Tibial nerve (tissue), 4 donors: ENCODE measurements around the gene CHKA.

Experiments used
- EP300 ChIP-seq, 2 donors: sonication (generic); formaldehyde crosslinking; IDR thresholded peaks; one replicate each; pipeline ENCODE4 v1.6.1; 2017; ENCODE audit warnings: antibody characterized with exemption in 2 of 2, mild to moderate bottlenecking in 1 of 2
- POLR2A ChIP-seq, 2 donors: fragments of 450-650 bp; IDR thresholded peaks; one replicate each; pipeline ENCODE4 v1.6.1; 2017; ENCODE audit warnings: antibody characterized with exemption in 2 of 2, mild to moderate bottlenecking in 2 of 2, moderate library complexity in 2 of 2
- TF ChIP-seq, protein P1 (sequence below), 5 experiments: fragments of 200-600 bp in 3 of 5; fragments of 450-650 bp in 2 of 5; sonication (generic) in 3 of 5; IDR thresholded peaks; one replicate each; pipeline ENCODE4 v1.5.1; 2016 to 2019; ENCODE audit warnings: antibody characterized with exemption in 5 of 5, mild to moderate bottlenecking in 3 of 5, moderate library complexity in 2 of 5

DNA sequence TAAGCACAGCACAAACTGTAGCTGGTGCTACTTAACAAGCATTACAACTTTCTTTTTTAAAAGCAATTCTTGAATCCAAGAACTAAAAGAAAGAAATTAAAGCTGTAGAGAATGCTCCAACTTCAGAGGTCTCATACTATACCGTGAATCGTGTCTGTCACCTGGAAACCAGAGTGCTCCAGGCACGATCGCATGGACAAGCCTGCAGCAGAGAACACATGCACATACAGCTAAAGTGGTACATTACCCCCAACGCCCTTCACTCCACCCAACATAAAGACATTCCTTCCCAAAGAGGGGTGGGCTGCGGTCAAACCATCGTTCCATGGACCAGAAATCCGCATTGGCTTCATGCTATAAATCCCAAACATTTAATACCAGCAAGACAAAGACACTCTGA is 31.5 kb downstream of the CHKA start:
- TF ChIP-seq, protein P1, sequence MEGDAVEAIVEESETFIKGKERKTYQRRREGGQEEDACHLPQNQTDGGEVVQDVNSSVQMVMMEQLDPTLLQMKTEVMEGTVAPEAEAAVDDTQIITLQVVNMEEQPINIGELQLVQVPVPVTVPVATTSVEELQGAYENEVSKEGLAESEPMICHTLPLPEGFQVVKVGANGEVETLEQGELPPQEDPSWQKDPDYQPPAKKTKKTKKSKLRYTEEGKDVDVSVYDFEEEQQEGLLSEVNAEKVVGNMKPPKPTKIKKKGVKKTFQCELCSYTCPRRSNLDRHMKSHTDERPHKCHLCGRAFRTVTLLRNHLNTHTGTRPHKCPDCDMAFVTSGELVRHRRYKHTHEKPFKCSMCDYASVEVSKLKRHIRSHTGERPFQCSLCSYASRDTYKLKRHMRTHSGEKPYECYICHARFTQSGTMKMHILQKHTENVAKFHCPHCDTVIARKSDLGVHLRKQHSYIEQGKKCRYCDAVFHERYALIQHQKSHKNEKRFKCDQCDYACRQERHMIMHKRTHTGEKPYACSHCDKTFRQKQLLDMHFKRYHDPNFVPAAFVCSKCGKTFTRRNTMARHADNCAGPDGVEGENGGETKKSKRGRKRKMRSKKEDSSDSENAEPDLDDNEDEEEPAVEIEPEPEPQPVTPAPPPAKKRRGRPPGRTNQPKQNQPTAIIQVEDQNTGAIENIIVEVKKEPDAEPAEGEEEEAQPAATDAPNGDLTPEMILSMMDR (IDR thresholded peaks at IDR 0.05) = no peak
- TF ChIP-seq POLR2A (IDR thresholded peaks at IDR 0.05) = no peak
- TF ChIP-seq EP300 (IDR thresholded peaks at IDR 0.05) = no peak
